Measurements from ENCODE around the gene DPH5. TPM values are rescaled to one million over a fixed set of nuclear protein-coding genes. Genes with fewer than 3 reads are reported as not detected.

DPH5 gene
- total and polyA plus RNA-seq, 2 donors (not counting 1 experiment from before 2014, with no cell fraction given), result 33.0 to 42.5 TPM

DNA sequence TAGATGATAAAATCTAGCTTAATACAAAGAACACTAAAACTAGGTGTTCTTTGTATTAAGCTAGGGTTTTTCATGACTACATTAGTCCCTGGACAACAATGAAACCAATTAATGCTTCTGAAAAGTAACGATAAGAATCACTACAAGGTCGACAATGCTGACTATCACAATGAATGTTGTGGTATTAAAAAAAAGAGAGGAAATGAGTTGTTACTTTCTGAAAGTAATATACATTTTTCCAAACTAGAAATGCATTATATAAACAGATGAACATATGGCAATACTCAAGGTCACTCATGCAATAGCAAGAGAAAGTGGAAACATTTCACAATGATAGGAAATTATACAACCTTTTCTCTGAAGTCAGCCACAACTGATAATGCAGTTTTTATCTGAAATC lies 19.0 kb downstream of the DPH5 start:
- Histone ChIP-seq H3K4me3 (ENCODE audit: control extremely low read depth in 1 of 5, extremely low read depth in 1 of 5, insufficient read depth in 1 of 5, low read depth in 2 of 5, low read length in 4 of 5) (no peak overlapping the region), H3K4me2 (replicated peaks; ENCODE audit: low read depth, low read length, poor library complexity, severe bottlenecking) (no peak overlapping the region), H3K9me3 (ENCODE audit: control extremely low read depth in 1 of 3, control insufficient read depth in 2 of 3, insufficient read depth in 1 of 3, low read length in 2 of 3) (no peaks in the 10 kb centered on the region), H3K27ac (ENCODE audit: low read length in 2 of 2) (no peak overlapping the region), H3K4me1 (ENCODE audit: control insufficient read depth in 2 of 2, insufficient read depth in 2 of 2, low read length in 2 of 2) (peaks cover 10 to 18% of the 10 kb centered on the region in 2 donors), H3K27me3 (replicated peaks in 1 of 4; ENCODE audit: control extremely low read depth in 1 of 4, control insufficient read depth in 3 of 4, insufficient read depth in 4 of 4, low read length in 3 of 4) (no peaks in the 10 kb centered on the region), H3K9ac (ENCODE audit: low read length) (no peak overlapping the region), H3K36me3 (replicated peaks in 1 of 2; ENCODE audit: control extremely low read depth in 1 of 2, control insufficient read depth in 1 of 2, extremely low read depth in 1 of 2, insufficient read depth in 2 of 2, low read length in 1 of 2) (peaks cover 0 to 1% of the 10 kb centered on the region in 2 experiments), H3K79me2 (ENCODE audit: control insufficient read depth, insufficient read depth, low read length) (no peaks in the 10 kb centered on the region), H4K20me1 (ENCODE audit: control insufficient read depth, insufficient read depth, low read length, poor library complexity, severe bottlenecking) (no peaks in the 10 kb centered on the region), H2AFZ (ENCODE audit: insufficient read depth, low read depth, low read length, poor library complexity, severe bottlenecking) (no peak overlapping the region)
- no peaks in the 10 kb centered on the region for H3K9me3 Mint-ChIP-seq (ENCODE audit: insufficient read depth)
- ChIA-PET POLR2A (no interaction called here), CTCF (no interaction called here)
- TF ChIP-seq EZH2 (IDR thresholded peaks at IDR 0.05; ENCODE audit: borderline replicate concordance, insufficient read depth, low read depth, low read length, poor library complexity, severe bottlenecking), result no peak
- TF ChIP-seq, protein P1, sequence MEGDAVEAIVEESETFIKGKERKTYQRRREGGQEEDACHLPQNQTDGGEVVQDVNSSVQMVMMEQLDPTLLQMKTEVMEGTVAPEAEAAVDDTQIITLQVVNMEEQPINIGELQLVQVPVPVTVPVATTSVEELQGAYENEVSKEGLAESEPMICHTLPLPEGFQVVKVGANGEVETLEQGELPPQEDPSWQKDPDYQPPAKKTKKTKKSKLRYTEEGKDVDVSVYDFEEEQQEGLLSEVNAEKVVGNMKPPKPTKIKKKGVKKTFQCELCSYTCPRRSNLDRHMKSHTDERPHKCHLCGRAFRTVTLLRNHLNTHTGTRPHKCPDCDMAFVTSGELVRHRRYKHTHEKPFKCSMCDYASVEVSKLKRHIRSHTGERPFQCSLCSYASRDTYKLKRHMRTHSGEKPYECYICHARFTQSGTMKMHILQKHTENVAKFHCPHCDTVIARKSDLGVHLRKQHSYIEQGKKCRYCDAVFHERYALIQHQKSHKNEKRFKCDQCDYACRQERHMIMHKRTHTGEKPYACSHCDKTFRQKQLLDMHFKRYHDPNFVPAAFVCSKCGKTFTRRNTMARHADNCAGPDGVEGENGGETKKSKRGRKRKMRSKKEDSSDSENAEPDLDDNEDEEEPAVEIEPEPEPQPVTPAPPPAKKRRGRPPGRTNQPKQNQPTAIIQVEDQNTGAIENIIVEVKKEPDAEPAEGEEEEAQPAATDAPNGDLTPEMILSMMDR (IDR thresholded peaks at IDR 0.05), result no peak
- H3K4me1 Mint-ChIP-seq, result peaks cover 19% of the 10 kb centered on the region
- H3K27ac Mint-ChIP-seq, result no peak overlapping the region
- H3K4me3 Mint-ChIP-seq, result no peak overlapping the region
- DNase-seq, result no peak
- no peaks in the 10 kb centered on the region for H3K27me3 Mint-ChIP-seq
- intact Hi-C loops (cut with micrococcal nuclease), result loop anchor here (5.0 kb wide), 1 partner anchor 34 kb away; no protein-coding TSS in a partner anchor
- no peak for ATAC-seq (ENCODE audit: low read depth)
- WGBS (ENCODE audit: insufficient coverage), result no CpG with 5 or more reads among the region's 2 CpGs

DNA sequence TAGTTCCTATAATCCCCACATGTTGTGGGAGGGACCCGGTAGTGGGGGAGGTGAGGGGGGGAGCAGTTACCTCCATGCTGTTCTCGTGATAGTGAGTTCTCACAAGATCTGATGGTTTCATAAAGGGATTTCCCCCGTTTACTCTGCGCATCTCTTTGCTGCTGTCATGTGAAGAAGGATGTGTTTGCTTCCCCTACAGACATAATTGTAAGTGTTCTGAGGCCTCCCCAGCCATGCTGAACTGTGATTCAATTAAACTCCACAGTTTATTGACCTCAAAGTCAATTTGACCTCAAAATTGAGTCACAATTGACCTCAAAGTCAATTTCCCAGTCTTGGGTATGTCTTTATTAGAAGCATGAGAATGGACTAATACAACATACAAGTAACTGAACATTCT lies 19.7 kb downstream of the DPH5 start:
- H3K36me3 ChIP-seq (replicated peaks in 1 of 2; ENCODE audit: control extremely low read depth in 1 of 2, control insufficient read depth in 1 of 2, extremely low read depth in 1 of 2, insufficient read depth in 2 of 2, low read length in 1 of 2), result peaks cover 0 to 5% of the 10 kb centered on the region in 2 experiments
- intact Hi-C loops (cut with micrococcal nuclease), result loop anchor here (5.0 kb wide), 1 partner anchor 34 kb away; no protein-coding TSS in a partner anchor
- H3K27ac Mint-ChIP-seq, result peak overlapping the region; percentile 57

More for the DNA sequence above, 19.7 kb downstream of the DPH5 start:
- no peaks in the 10 kb centered on the region for H4K20me1 ChIP-seq (ENCODE audit: control insufficient read depth, insufficient read depth, low read length, poor library complexity, severe bottlenecking)
- H3K9me3 ChIP-seq (ENCODE audit: control extremely low read depth in 1 of 3, control insufficient read depth in 2 of 3, insufficient read depth in 1 of 3, low read length in 2 of 3), result no peaks in the 10 kb centered on the region
- peaks cover 10 to 18% of the 10 kb centered on the region in 2 donors for H3K4me1 ChIP-seq (ENCODE audit: control insufficient read depth in 2 of 2, insufficient read depth in 2 of 2, low read length in 2 of 2)
- ATAC-seq (ENCODE audit: low read depth) (no peak), DNase-seq (no peak)
- ChIA-PET CTCF (interaction anchor here (1.8 kb wide), 1 partner anchor 233 kb away, joined by 4 read pairs; no protein-coding TSS in a partner anchor), POLR2A (no interaction called here)
- no peaks in the 10 kb centered on the region for H3K9me3 Mint-ChIP-seq (ENCODE audit: insufficient read depth)
- H3K4me1 Mint-ChIP-seq, result peaks cover 22% of the 10 kb centered on the region
- H3K27ac ChIP-seq (ENCODE audit: low read length in 2 of 2), result no peak overlapping the region
- no peaks in the 10 kb centered on the region for H3K79me2 ChIP-seq (ENCODE audit: control insufficient read depth, insufficient read depth, low read length)
- TF ChIP-seq EZH2 (IDR thresholded peaks at IDR 0.05; ENCODE audit: borderline replicate concordance, insufficient read depth, low read depth, low read length, poor library complexity, severe bottlenecking), result no peak
- TF ChIP-seq, protein P1 (IDR thresholded peaks at IDR 0.05), result no peak
- no peak overlapping the region for H3K9ac ChIP-seq (ENCODE audit: low read length)
- WGBS (ENCODE audit: insufficient coverage), result no CpG with 5 or more reads among the region's 4 CpGs
- no peaks in the 10 kb centered on the region for H3K27me3 Mint-ChIP-seq
- no peak overlapping the region for H2AFZ ChIP-seq (ENCODE audit: insufficient read depth, low read depth, low read length, poor library complexity, severe bottlenecking)
- no peak overlapping the region for H3K4me3 Mint-ChIP-seq
- no peak overlapping the region for H3K4me2 ChIP-seq (replicated peaks; ENCODE audit: low read depth, low read length, poor library complexity, severe bottlenecking)
- no peaks in the 10 kb centered on the region for H3K27me3 ChIP-seq (replicated peaks in 1 of 4; ENCODE audit: control extremely low read depth in 1 of 4, control insufficient read depth in 3 of 4, insufficient read depth in 4 of 4, low read length in 3 of 4)
- H3K4me3 ChIP-seq (ENCODE audit: control extremely low read depth in 1 of 5, extremely low read depth in 1 of 5, insufficient read depth in 1 of 5, low read depth in 2 of 5, low read length in 4 of 5), result no peak overlapping the region
